Loucy (cell line): ENCODE measurements around the gene EXD3.

Experiments
- CTCF ChIP-seq: fragments of 200-600 bp; sonication (generic); conservative IDR thresholded peaks from 2 replicates; pipeline ENCODE4 v1.5.1; 2014; ENCODE audit warnings: mild to moderate bottlenecking, antibody characterized with exemption, low read length
- EZH2phosphoT487 ChIP-seq: fragments of 200-600 bp; IDR thresholded peaks from 2 replicates; pipeline ENCODE4 v1.6.1; 2018; ENCODE audit warnings: antibody characterized with exemption, mild to moderate bottlenecking, moderate library complexity, borderline replicate concordance

GRCh38 chr9:137411645-137412380 lies 11.1 kb downstream of the EXD3 start:
- TF ChIP-seq CTCF (no peak), EZH2phosphoT487 (no peak)
